B cell (primary cell): Measurements from ENCODE around the gene KIF3A. TPM values are rescaled to one million over a fixed set of nuclear protein-coding genes. Genes with fewer than 3 reads are reported as not detected.

Experiments
- ATAC-seq: fragments of 200-7000 bp; cut with Tn5 transposase; one replicate; pipeline ENCODE4 v1.10.0; 2021; ENCODE audit warnings: low read depth, mild to moderate bottlenecking, moderate number of reproducible peaks, moderate library complexity
- CTCF ChIA-PET: fragments of 350-600 bp; sonication (Branson Sonifier 250); formaldehyde crosslinking; loops from one replicate; lab custom pipeline; 2021; ENCODE audit warnings: antibody characterized with exemption, inconsistent platforms; lab: Charles Lee
- POLR2A ChIA-PET: fragments of 350-600 bp; sonication (Branson Sonifier 250); formaldehyde crosslinking; loops from one replicate; lab custom pipeline; 2021; ENCODE audit warnings: antibody characterized with exemption; lab: Charles Lee
- DNase-seq: peaks from one replicate; pipeline ENCODE4 v3.0.0; 2013
- H2AFZ ChIP-seq: 2 replicates; pipeline ENCODE4 v1.6.1; 2012; ENCODE audit warnings: mild to moderate bottlenecking, low read depth, low read length; ENCODE audit not compliant: insufficient read depth, poor library complexity, severe bottlenecking
- H3K27ac ChIP-seq, 2 donors: 1 replicate in 1 of 2; 2 replicates in 1 of 2; pipeline ENCODE4 v1.5.1; 2012 to 2013; ENCODE audit warnings: low read length in 2 of 2, mild to moderate bottlenecking in 2 of 2, moderate library complexity in 1 of 2
- H3K27me3 ChIP-seq, 4 experiments: fragments of 200-600 bp in 1 of 4; sonication (generic) in 1 of 4; replicated peaks in 1 of 4; 1 replicate in 2 of 4; 2 replicates in 2 of 4; pipeline versions ENCODE4 v1.6.1 to v1.7.0; 2013 to 2016; ENCODE audit warnings: low read length in 3 of 4, mild to moderate bottlenecking in 2 of 4, mixed read lengths in 1 of 4, moderate library complexity in 1 of 4; ENCODE audit not compliant: insufficient read depth in 4 of 4, control insufficient read depth in 3 of 4; ENCODE audit errors: control extremely low read depth in 1 of 4
- H3K36me3 ChIP-seq, 2 experiments: replicated peaks in 1 of 2; 1 replicate in 1 of 2; 2 replicates in 1 of 2; pipeline versions ENCODE4 v1.6.1 to v1.7.1; 2013; ENCODE audit warnings: low read length in 1 of 2; ENCODE audit not compliant: insufficient read depth in 2 of 2, control insufficient read depth in 1 of 2; ENCODE audit errors: control extremely low read depth in 1 of 2, extremely low read depth in 1 of 2
- H3K4me1 ChIP-seq, 2 donors: fragments of 200-600 bp in 1 of 2; sonication (generic) in 1 of 2; 1 replicate in 1 of 2; 2 replicates in 1 of 2; pipeline versions ENCODE4 v1.5.1 to v1.6.1; 2013 to 2017; ENCODE audit warnings: low read length in 2 of 2; ENCODE audit not compliant: control insufficient read depth in 2 of 2, insufficient read depth in 2 of 2
- H3K4me2 ChIP-seq: replicated peaks from 2 replicates; pipeline ENCODE3; 2012; ENCODE audit warnings: mild to moderate bottlenecking, low read depth, low read length; ENCODE audit not compliant: poor library complexity, severe bottlenecking
- H3K4me3 ChIP-seq, 5 experiments: fragments of 200-600 bp in 1 of 5; sonication (generic) in 1 of 5; 1 replicate in 3 of 5; 2 replicates in 2 of 5; pipeline versions ENCODE4 v1.5.1 to v1.7.0; 2011 to 2016; ENCODE audit warnings: low read length in 4 of 5, mild to moderate bottlenecking in 4 of 5, low read depth in 2 of 5, control low read depth in 1 of 5, moderate library complexity in 1 of 5; ENCODE audit not compliant: insufficient read depth in 1 of 5; ENCODE audit errors: control extremely low read depth in 1 of 5, extremely low read depth in 1 of 5
- H3K79me2 ChIP-seq: fragments of 200-600 bp; sonication (generic); one replicate; pipeline ENCODE4 v1.6.0; 2016; ENCODE audit warnings: low read length; ENCODE audit not compliant: control insufficient read depth, insufficient read depth
- H3K9ac ChIP-seq: fragments of 200-600 bp; sonication (generic); 2 replicates; pipeline ENCODE4 v1.6.1; 2017; ENCODE audit warnings: mild to moderate bottlenecking, low read length, moderate library complexity
- H3K9me3 ChIP-seq, 3 donors: one replicate each; pipeline versions ENCODE4 v1.6.1 to v1.7.1; 2013; ENCODE audit warnings: low read length in 2 of 3; ENCODE audit not compliant: control insufficient read depth in 2 of 3, insufficient read depth in 1 of 3; ENCODE audit errors: control extremely low read depth in 1 of 3
- H4K20me1 ChIP-seq: 2 replicates; pipeline ENCODE4 v1.6.0; 2012; ENCODE audit warnings: mild to moderate bottlenecking, low read length; ENCODE audit not compliant: insufficient read depth, control insufficient read depth, poor library complexity, severe bottlenecking
- H3K27ac Mint-ChIP-seq: one replicate; pipeline ENCODE4 v1.8.0; 2021; ENCODE audit warnings: mixed read lengths
- H3K27me3 Mint-ChIP-seq: one replicate; pipeline ENCODE4 v1.8.0; 2021; ENCODE audit warnings: mixed read lengths
- H3K4me1 Mint-ChIP-seq: one replicate; pipeline ENCODE4 v1.8.0; 2021; ENCODE audit warnings: mixed read lengths
- H3K4me3 Mint-ChIP-seq: one replicate; pipeline ENCODE4 v1.8.0; 2021; ENCODE audit warnings: mixed read lengths
- H3K9me3 Mint-ChIP-seq: one replicate; pipeline ENCODE4 v1.8.0; 2022; ENCODE audit warnings: mixed read lengths; ENCODE audit not compliant: insufficient read depth
- CTCF ChIP-seq: fragments of 200-600 bp; IDR thresholded peaks from one replicate; pipeline ENCODE4 v1.8.0; 2022; ENCODE audit warnings: antibody characterized with exemption, mild to moderate bottlenecking
- EZH2 ChIP-seq: IDR thresholded peaks from 2 replicates; pipeline ENCODE4 v1.6.1; 2012; ENCODE audit warnings: borderline replicate concordance, low read depth, mild to moderate bottlenecking, moderate library complexity, low read length; ENCODE audit not compliant: insufficient read depth, poor library complexity, severe bottlenecking
- WGBS: methylation state at CpG from one replicate; pipeline ENCODE4 v1.1.5; 2013; ENCODE audit warnings: missing lambda C conversion rate; ENCODE audit not compliant: insufficient coverage; 5-methylcytosine and 5-hydroxymethylcytosine counted together
- intact Hi-C: fragments of 100-400 bp; cut with micrococcal nuclease; formaldehyde crosslinking; loops from one replicate; pipeline ENCODE4 v1.10.0; 2022
- polyA plus RNA-seq: library from polyadenylated mRNA; depleted of rRNA; stranded (reverse); fragments of >200 nt; gene quantifications from 2 replicates; pipeline ENCODE4 v1.2.3, GENCODE V29; 2012
- total RNA-seq, 2 donors: library from RNA; stranded (reverse); fragments of 120-200 nt in 1 of 2; gene quantifications; 1 replicate in 1 of 2; 2 replicates in 1 of 2; pipeline versions ENCODE4 v1.2.3 to v1.2.4, GENCODE V29; 2013 to 2022

KIF3A gene
- total and polyA plus RNA-seq, 2 donors (not counting 1 experiment from before 2014, with no cell fraction given) = 1.3 to 16.0 TPM

GRCh38 chr5:132686193-132686592 lies 51.2 kb downstream of the KIF3A start:
- ATAC-seq (no peak), DNase-seq (no peak)
- intact Hi-C loops = no loop called here
- POLR2A ChIA-PET = interaction anchor here (0.7 kb wide), 1 partner anchor 202 kb away, joined by 4 read pairs; no protein-coding TSS in a partner anchor
- H3K27me3 ChIP-seq = no peaks in the 10 kb centered on the region
- H3K9ac ChIP-seq = no peak overlapping the region
- TF ChIP-seq EZH2 = no peak
- no peak for TF ChIP-seq CTCF
- Mint-ChIP-seq H3K27ac (no peak overlapping the region), H3K27me3 (peaks cover 3% of the 10 kb centered on the region), H3K4me1 (peaks cover 37% of the 10 kb centered on the region), H3K9me3 (no peaks in the 10 kb centered on the region), H3K4me3 (no peak overlapping the region)
- no peaks in the 10 kb centered on the region for H3K36me3 ChIP-seq
- no peak overlapping the region for H2AFZ ChIP-seq
- no peaks in the 10 kb centered on the region for H3K79me2 ChIP-seq
- CTCF ChIA-PET = no interaction called here
- no peak overlapping the region for H3K4me2 ChIP-seq
- no peak overlapping the region for H3K27ac ChIP-seq
- no peaks in the 10 kb centered on the region for H4K20me1 ChIP-seq
- no peak overlapping the region for H3K4me3 ChIP-seq
- H3K4me1 ChIP-seq = peaks cover 14 to 18% of the 10 kb centered on the region in 2 donors
- H3K9me3 ChIP-seq = no peaks in the 10 kb centered on the region
- 100% methylated on average over 1 of the region's 3 CpGs for WGBS

DNA sequence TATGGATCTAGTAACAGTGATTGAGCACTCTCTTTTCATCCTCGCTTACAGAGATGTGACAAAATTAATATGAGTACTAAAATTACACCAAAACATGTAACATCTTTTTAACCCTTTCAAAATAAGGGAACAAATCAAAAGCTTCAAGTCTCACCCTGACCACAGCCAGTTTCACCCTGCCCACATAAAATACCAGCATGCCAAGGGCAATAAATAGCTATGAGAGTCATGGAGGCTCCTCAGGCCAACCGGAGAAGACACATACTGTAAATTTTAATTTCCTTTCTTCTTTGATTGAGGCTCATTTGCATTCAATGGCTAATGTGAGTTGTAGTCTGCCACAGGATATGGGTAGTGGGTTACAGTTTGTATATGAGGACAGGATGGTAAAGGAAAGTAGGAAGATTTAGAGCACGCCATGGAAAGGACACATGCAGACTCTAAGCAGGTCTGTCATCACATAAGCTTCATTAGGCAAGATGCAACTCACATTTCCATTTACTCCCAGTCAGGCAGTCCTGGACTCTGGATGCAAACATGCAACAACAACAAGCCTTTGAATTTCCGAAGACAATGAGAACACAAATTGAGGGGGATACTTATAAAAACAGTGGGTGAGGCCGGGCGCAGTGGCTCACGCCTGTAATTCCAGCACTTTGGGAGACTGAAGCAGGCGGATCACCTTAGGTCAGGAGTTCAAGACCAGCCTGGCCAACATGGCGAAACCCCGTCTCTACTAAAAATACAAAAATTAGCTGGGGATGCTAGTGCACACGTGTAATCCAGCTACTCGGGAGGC lies 52.2 kb downstream of the KIF3A start:
- H3K27ac Mint-ChIP-seq = no peak overlapping the region
- Histone ChIP-seq H3K9ac (no peak overlapping the region), H3K4me2 (no peak overlapping the region), H3K79me2 (no peaks in the 10 kb centered on the region), H2AFZ (no peak overlapping the region), H3K4me3 (no peak overlapping the region), H4K20me1 (no peaks in the 10 kb centered on the region), H3K27ac (no peak overlapping the region), H3K4me1 (peaks cover 19 to 27% of the 10 kb centered on the region in 2 donors), H3K9me3 (no peaks in the 10 kb centered on the region), H3K27me3 (no peaks in the 10 kb centered on the region), H3K36me3 (no peaks in the 10 kb centered on the region)
- intact Hi-C loops = no loop called here
- TF ChIP-seq EZH2 = no peak
- TF ChIP-seq CTCF = no peak
- H3K4me3 Mint-ChIP-seq = no peak overlapping the region
- POLR2A ChIA-PET = no interaction called here
- CTCF ChIA-PET = interaction anchor here (0.7 to 1.2 kb wide), 3 partner anchors 18 to 139 kb away, joined by 3 read pairs; no protein-coding TSS in a partner anchor
- peaks cover 44% of the 10 kb centered on the region for H3K4me1 Mint-ChIP-seq
- H3K9me3 Mint-ChIP-seq = no peaks in the 10 kb centered on the region
- DNase-seq = no peak
- peaks cover 3% of the 10 kb centered on the region for H3K27me3 Mint-ChIP-seq
- WGBS = 98% methylated on average over 7 of the region's 12 CpGs
- no peak for ATAC-seq
